DND-41 (cell line): ENCODE results near the gene FRY.

ENCODE experiments used
- ATAC-seq: fragments of 200-7000 bp; cut with Tn5 transposase; 3 replicates; pipeline ENCODE4 v1.9.1; 2021; ENCODE audit warnings: low read depth; ENCODE audit not compliant: insufficient read depth
- DNase-seq: peaks from one replicate; pipeline ENCODE4 v3.0.0-alpha.2; 2020
- H2AFZ ChIP-seq: 2 replicates; pipeline ENCODE4 v1.6.0; 2012; ENCODE audit warnings: low read depth, low read length
- H3K27ac ChIP-seq: 2 replicates; pipeline ENCODE4 v1.5.1; 2012; ENCODE audit warnings: low read length, inconsistent platforms
- H3K27me3 ChIP-seq: fragments of 200-600 bp; sonication (generic); 2 replicates; pipeline ENCODE4 v1.6.0; 2012; ENCODE audit warnings: low read length, mild to moderate bottlenecking, inconsistent platforms; ENCODE audit not compliant: insufficient read depth, poor library complexity
- H3K36me3 ChIP-seq: 2 replicates; pipeline ENCODE4 v1.5.1; 2012; ENCODE audit warnings: low read length, inconsistent platforms; ENCODE audit not compliant: insufficient read depth
- H3K4me1 ChIP-seq: 2 replicates; pipeline ENCODE4 v1.5.1; 2012; ENCODE audit warnings: mild to moderate bottlenecking, low read length; ENCODE audit not compliant: insufficient read depth
- H3K4me2 ChIP-seq: 2 replicates; pipeline ENCODE4 v1.6.0; 2012; ENCODE audit warnings: mild to moderate bottlenecking, moderate library complexity, low read length, inconsistent platforms; ENCODE audit not compliant: insufficient read depth
- H3K4me3 ChIP-seq, 2 experiments: fragments of 200-600 bp in 1 of 2; shearing (Covaris generic) in 1 of 2; 2 replicates each; pipeline ENCODE4 v1.5.1; 2012 to 2016; ENCODE audit warnings: inconsistent platforms in 2 of 2, low read length in 2 of 2, mild to moderate bottlenecking in 2 of 2, low read depth in 1 of 2, moderate library complexity in 1 of 2
- H3K79me2 ChIP-seq: 2 replicates; pipeline ENCODE4 v1.6.0; 2012; ENCODE audit warnings: low read length, inconsistent platforms; ENCODE audit not compliant: insufficient read depth
- H3K9ac ChIP-seq: 2 replicates; pipeline ENCODE4 v1.6.0; 2012; ENCODE audit warnings: low read depth, mild to moderate bottlenecking, inconsistent platforms, low read length, moderate library complexity
- H3K9me3 ChIP-seq: 2 replicates; pipeline ENCODE4 v1.5.1; 2012; ENCODE audit warnings: low read length, moderate library complexity, mild to moderate bottlenecking, inconsistent platforms; ENCODE audit not compliant: insufficient read depth, severe bottlenecking
- H4K20me1 ChIP-seq: 2 replicates; pipeline ENCODE4 v1.6.0; 2012; ENCODE audit warnings: low read length; ENCODE audit not compliant: insufficient read depth
- CTCF ChIP-seq: IDR thresholded peaks from 2 replicates; pipeline ENCODE4 v1.5.1; 2012; ENCODE audit warnings: borderline replicate concordance, low read length, moderate library complexity, mild to moderate bottlenecking; ENCODE audit not compliant: poor library complexity, severe bottlenecking; ENCODE audit errors: extremely low read depth
- EZH2 ChIP-seq: IDR thresholded peaks from 3 replicates; pipeline ENCODE4 v1.6.1; 2012; ENCODE audit warnings: borderline replicate concordance, low read depth, mild to moderate bottlenecking, moderate library complexity, low read length, inconsistent platforms; ENCODE audit not compliant: severe bottlenecking

The FRY gene

DNA sequence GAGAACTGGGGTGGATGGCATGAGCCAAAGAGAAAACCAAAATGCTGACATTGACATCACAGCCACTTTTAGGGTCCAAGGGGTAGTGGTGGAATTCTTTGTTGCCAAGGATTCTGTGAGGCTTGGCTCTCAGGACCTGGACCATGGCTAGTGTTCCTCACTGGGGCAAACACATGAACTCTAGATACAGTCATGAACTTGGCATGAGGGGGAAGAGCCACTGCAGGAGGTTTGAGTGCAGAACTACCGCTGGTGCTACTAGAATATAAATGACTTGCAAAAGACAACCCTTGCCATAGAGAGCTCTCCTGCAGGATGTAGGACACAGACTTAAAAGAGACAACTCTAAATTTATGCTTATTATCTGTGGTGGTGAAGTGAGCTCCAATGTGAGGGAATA, 29.8 kb upstream of the FRY start:
- Histone ChIP-seq H2AFZ (no peak overlapping the region), H3K27ac (no peak overlapping the region)
- no peak for ATAC-seq

DNA sequence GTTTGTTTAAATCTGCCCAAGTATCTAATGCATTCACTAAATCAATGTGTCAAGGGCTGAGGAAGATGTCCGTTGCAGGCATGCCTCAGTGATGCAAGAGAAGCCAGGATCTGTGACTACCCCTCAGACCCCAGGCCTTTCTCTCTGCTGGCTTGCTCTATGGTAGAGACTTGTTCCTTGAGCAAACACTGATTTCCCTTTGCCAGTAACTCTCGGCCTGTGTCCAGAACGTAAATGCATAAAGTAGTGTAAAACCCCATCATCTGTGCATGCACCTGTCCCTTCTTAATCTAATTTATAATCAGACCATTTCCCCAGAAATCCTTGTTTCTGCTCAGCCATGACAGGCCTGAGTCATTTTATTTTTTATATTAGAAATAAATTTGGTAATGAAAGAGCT, 28.7 kb upstream of the FRY start:
- H4K20me1 ChIP-seq = no peaks in the 10 kb centered on the region
- H2AFZ ChIP-seq = no peak overlapping the region
- H3K27me3 ChIP-seq = peaks cover 3% of the 10 kb centered on the region
- ATAC-seq = no peak
- H3K27ac ChIP-seq = no peak overlapping the region
- DNase-seq = no peak
- H3K9me3 ChIP-seq = no peaks in the 10 kb centered on the region
- TF ChIP-seq EZH2 (no peak), CTCF (no peak)
- H3K4me2 ChIP-seq = no peak overlapping the region
- no peaks in the 10 kb centered on the region for H3K4me1 ChIP-seq
- H3K9ac ChIP-seq = no peak overlapping the region
- H3K4me3 ChIP-seq = no peak overlapping the region
- no peaks in the 10 kb centered on the region for H3K79me2 ChIP-seq
- H3K36me3 ChIP-seq = no peaks in the 10 kb centered on the region

More for the DNA sequence above, 29.8 kb upstream of the FRY start:
- H3K4me2 ChIP-seq = no peak overlapping the region
- DNase-seq = no peak
- H4K20me1 ChIP-seq = no peaks in the 10 kb centered on the region
- H3K4me1 ChIP-seq = no peaks in the 10 kb centered on the region
- no peaks in the 10 kb centered on the region for H3K79me2 ChIP-seq
- H3K9me3 ChIP-seq = no peaks in the 10 kb centered on the region
- peaks cover 3% of the 10 kb centered on the region for H3K27me3 ChIP-seq
- no peak overlapping the region for H3K4me3 ChIP-seq
- TF ChIP-seq CTCF = no peak
- TF ChIP-seq EZH2 = no peak
- H3K36me3 ChIP-seq = no peaks in the 10 kb centered on the region
- no peak overlapping the region for H3K9ac ChIP-seq

DNA sequence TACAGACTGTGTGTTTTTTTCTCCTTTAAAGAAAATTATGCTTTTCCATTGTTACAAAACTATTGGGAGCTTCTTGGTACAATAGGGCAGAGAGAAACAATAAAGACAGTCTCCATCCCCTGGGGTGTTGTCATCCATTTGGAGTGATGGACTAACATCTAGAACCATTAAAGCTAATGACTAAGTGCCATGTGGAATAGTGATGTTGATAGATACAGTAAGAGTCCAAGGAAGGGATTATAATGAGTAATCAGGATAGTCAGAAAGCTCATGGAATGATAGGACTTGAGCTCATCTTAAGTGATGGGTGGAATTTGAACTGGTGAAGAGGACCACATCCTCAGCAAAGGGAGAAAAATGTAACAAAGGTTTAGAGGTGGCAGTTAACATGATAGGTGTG, 24.1 kb upstream of the FRY start:
- Histone ChIP-seq H3K27me3 (peaks cover 6% of the 10 kb centered on the region), H3K4me2 (no peak overlapping the region), H3K9me3 (no peaks in the 10 kb centered on the region), H3K9ac (no peak overlapping the region), H3K4me3 (no peak overlapping the region), H4K20me1 (no peaks in the 10 kb centered on the region), H3K36me3 (no peaks in the 10 kb centered on the region), H2AFZ (no peak overlapping the region), H3K79me2 (no peaks in the 10 kb centered on the region), H3K27ac (no peak overlapping the region), H3K4me1 (no peaks in the 10 kb centered on the region)
- DNase-seq (no peak), ATAC-seq (no peak)
- TF ChIP-seq EZH2 (no peak), CTCF (no peak)
